PC-3 (cell line): ENCODE measurements around the gene SESN1. TPM values are rescaled to one million over a fixed set of nuclear protein-coding genes. Genes with fewer than 3 reads are reported as not detected.

Experiments
- ATAC-seq: fragments of 200-7000 bp; cut with Tn5 transposase; 2 replicates; pipeline ENCODE4 v1.9.1; 2020; ENCODE audit warnings: mild to moderate bottlenecking, moderate library complexity
- BruUV-seq: library from RNA; stranded (reverse); fragments of 400-500 nt; replicated peaks from 2 replicates; lab custom pipeline; 2021; lab: Mats Ljungman, UMichigan
- CTCF ChIA-PET: fragments of 300-600 bp; sonication (Branson Sonifier 250); formaldehyde crosslinking; loops from one replicate; lab custom pipeline; 2022; ENCODE audit warnings: antibody characterized with exemption; lab: Charles Lee
- POLR2A ChIA-PET: fragments of 300-600 bp; sonication (Branson Sonifier 250); formaldehyde crosslinking; loops from one replicate; lab custom pipeline; 2022; ENCODE audit warnings: antibody characterized with exemption; ENCODE audit not compliant: unreplicated experiment; lab: Charles Lee
- DNase-seq: peaks from one replicate; pipeline ENCODE4 v3.0.0-alpha.2; 2015
- H2AFZ ChIP-seq: fragments of 300-600 bp; sonication (generic); 2 replicates; pipeline ENCODE4 v1.6.0; 2016; ENCODE audit warnings: antibody characterized with exemption, low read length
- H3F3A ChIP-seq: fragments of 300-600 bp; sonication (generic); one replicate; pipeline ENCODE4 v1.6.0; 2017; ENCODE audit warnings: antibody characterized with exemption, low read length, control low read depth, mild to moderate bottlenecking; ENCODE audit not compliant: unreplicated experiment
- H3K27ac ChIP-seq: fragments of 300-600 bp; sonication (generic); 2 replicates; pipeline ENCODE4 v1.5.1; 2016; ENCODE audit warnings: mild to moderate bottlenecking, low read length
- H3K27me3 ChIP-seq: fragments of 300-600 bp; sonication (generic); 2 replicates; pipeline ENCODE4 v1.6.1; 2016; ENCODE audit warnings: low read length, mixed read lengths
- H3K36me3 ChIP-seq: fragments of 300-600 bp; sonication (generic); 2 replicates; pipeline ENCODE4 v1.6.1; 2016; ENCODE audit warnings: low read depth, mixed run types, low read length, mixed read lengths
- H3K4me1 ChIP-seq: fragments of 300-600 bp; sonication (generic); 2 replicates; pipeline ENCODE4 v1.5.1; 2016; ENCODE audit warnings: low read length; ENCODE audit not compliant: insufficient read depth
- H3K4me2 ChIP-seq: fragments of 300-600 bp; sonication (generic); 2 replicates; pipeline ENCODE4 v1.6.0; 2016; ENCODE audit warnings: low read length
- H3K4me3 ChIP-seq: fragments of 300-600 bp; sonication (generic); 2 replicates; pipeline ENCODE4 v1.5.1; 2016; ENCODE audit warnings: mild to moderate bottlenecking, low read length, mixed read lengths
- H3K79me2 ChIP-seq: fragments of 300-600 bp; sonication (generic); 2 replicates; pipeline ENCODE4 v1.6.1; 2017; ENCODE audit warnings: low read length, mixed read lengths
- H3K9ac ChIP-seq: fragments of 300-600 bp; sonication (generic); 2 replicates; pipeline ENCODE4 v1.6.0; 2016; ENCODE audit warnings: mild to moderate bottlenecking, low read length
- H3K9me2 ChIP-seq: fragments of 300-600 bp; sonication (generic); replicated peaks from 2 replicates; pipeline ENCODE4 v1.6.1; 2016; ENCODE audit warnings: mixed run types, low read length, mixed read lengths
- H3K9me3 ChIP-seq: fragments of 300-600 bp; sonication (generic); 2 replicates; pipeline ENCODE4 v1.6.1; 2016; ENCODE audit warnings: low read length, mixed read lengths
- H4K20me1 ChIP-seq: fragments of 300-600 bp; sonication (generic); 2 replicates; pipeline ENCODE4 v1.6.1; 2016; ENCODE audit warnings: low read length, mixed read lengths
- EZH2 ChIP-seq: fragments of 300-600 bp; sonication (generic); IDR thresholded peaks from one replicate; pipeline ENCODE4 v1.6.1; 2017; ENCODE audit warnings: antibody characterized with exemption, mild to moderate bottlenecking, low read length; ENCODE audit not compliant: unreplicated experiment
- EZH2phosphoT487 ChIP-seq: fragments of 300-600 bp; sonication (generic); IDR thresholded peaks from 2 replicates; pipeline ENCODE4 v1.6.1; 2018; ENCODE audit warnings: mild to moderate bottlenecking, antibody characterized with exemption, low read length, borderline replicate concordance
- intact Hi-C: fragments of 100-400 bp; cut with micrococcal nuclease; formaldehyde crosslinking; loops from 2 replicates; pipeline ENCODE4 v1.9.0; 2023
- total RNA-seq: library from RNA; depleted of rRNA; stranded (reverse); fragments of >200 nt; gene quantifications from 2 replicates; pipeline ENCODE4 v1.2.3, GENCODE V29; 2014
- TF ChIP-seq, protein P1 (sequence below): fragments of 300-600 bp; sonication (generic); conservative IDR thresholded peaks from 2 replicates; pipeline ENCODE4 v1.5.1; 2017; ENCODE audit warnings: antibody characterized with exemption, low read depth, mild to moderate bottlenecking, low read length

Gene SESN1
- total RNA-seq, 1 experiment from 2014 or later: 3.4 TPM

DNA sequence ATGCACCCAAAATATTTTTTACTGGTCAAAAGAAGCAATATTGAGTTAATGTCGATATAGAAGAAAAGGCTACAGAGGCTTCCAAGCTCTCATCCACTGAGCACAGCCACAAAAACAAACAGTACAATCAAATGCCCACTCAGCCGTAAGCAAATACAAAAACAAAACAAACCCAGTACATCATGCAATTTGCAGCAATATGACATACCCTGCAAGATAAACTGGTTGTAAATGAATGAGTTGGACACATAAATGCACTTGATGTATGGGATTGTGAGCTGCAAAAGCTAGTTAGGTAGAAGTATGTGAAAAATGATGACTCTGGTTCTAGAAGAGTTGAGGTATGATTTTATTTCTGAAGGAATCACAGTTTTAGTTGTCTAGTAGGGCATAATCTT is 83.9 kb downstream of the SESN1 start:
- H3K9me2 ChIP-seq: no peaks in the 10 kb centered on the region
- H3K27me3 ChIP-seq: no peaks in the 10 kb centered on the region
- no peak overlapping the region for H3K27ac ChIP-seq
- no peaks in the 10 kb centered on the region for H3K79me2 ChIP-seq
- BruUV-seq: no TSS peak
- ATAC-seq: peak; percentile 30
- peak overlapping the region; percentile 98; the same call in 1 of the 2 replicates for H3K4me2 ChIP-seq
- DNase-seq: peak; percentile 14
- POLR2A ChIA-PET: no interaction called here
- CTCF ChIA-PET: no interaction called here
- TF ChIP-seq, protein P1, sequence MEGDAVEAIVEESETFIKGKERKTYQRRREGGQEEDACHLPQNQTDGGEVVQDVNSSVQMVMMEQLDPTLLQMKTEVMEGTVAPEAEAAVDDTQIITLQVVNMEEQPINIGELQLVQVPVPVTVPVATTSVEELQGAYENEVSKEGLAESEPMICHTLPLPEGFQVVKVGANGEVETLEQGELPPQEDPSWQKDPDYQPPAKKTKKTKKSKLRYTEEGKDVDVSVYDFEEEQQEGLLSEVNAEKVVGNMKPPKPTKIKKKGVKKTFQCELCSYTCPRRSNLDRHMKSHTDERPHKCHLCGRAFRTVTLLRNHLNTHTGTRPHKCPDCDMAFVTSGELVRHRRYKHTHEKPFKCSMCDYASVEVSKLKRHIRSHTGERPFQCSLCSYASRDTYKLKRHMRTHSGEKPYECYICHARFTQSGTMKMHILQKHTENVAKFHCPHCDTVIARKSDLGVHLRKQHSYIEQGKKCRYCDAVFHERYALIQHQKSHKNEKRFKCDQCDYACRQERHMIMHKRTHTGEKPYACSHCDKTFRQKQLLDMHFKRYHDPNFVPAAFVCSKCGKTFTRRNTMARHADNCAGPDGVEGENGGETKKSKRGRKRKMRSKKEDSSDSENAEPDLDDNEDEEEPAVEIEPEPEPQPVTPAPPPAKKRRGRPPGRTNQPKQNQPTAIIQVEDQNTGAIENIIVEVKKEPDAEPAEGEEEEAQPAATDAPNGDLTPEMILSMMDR: no peak
- no peak overlapping the region for H3K9ac ChIP-seq
- no peaks in the 10 kb centered on the region for H4K20me1 ChIP-seq
- no peak overlapping the region for H2AFZ ChIP-seq
- H3K4me1 ChIP-seq: peaks cover 23% of the 10 kb centered on the region
- no peak overlapping the region for H3K4me3 ChIP-seq
- H3K36me3 ChIP-seq: no peaks in the 10 kb centered on the region
- intact Hi-C loops: no loop called here
- H3K9me3 ChIP-seq: no peaks in the 10 kb centered on the region
- H3F3A ChIP-seq: no peaks in the 10 kb centered on the region

- H3K4me2 ChIP-seq: peak overlapping the region; percentile 98
- H4K20me1 ChIP-seq: no peaks in the 10 kb centered on the region
- H3K27ac ChIP-seq: no peak overlapping the region
- ChIA-PET POLR2A (interaction anchor here (0.6 kb wide), 2 partner anchors 349 to 361 kb away, joined by 3 to 9 read pairs; no protein-coding TSS in a partner anchor), CTCF (interaction anchor here (0.6 kb wide), 1 partner anchor 12 kb away, joined by 4 read pairs; no protein-coding TSS in a partner anchor)
- intact Hi-C loops: no loop called here
- no peaks in the 10 kb centered on the region for H3K9me2 ChIP-seq
- no peak for DNase-seq
- no peaks in the 10 kb centered on the region for H3K36me3 ChIP-seq
- no TSS peak for BruUV-seq
- no peaks in the 10 kb centered on the region for H3K9me3 ChIP-seq
- peak overlapping the region; percentile 99 for H2AFZ ChIP-seq
- no peak for ATAC-seq
- H3K9ac ChIP-seq: peak overlapping the region; percentile 71
- no peaks in the 10 kb centered on the region for H3K27me3 ChIP-seq
- H3K4me3 ChIP-seq: peak overlapping the region; percentile 94
- TF ChIP-seq EZH2: no peak
- TF ChIP-seq, protein P1: no peak
- no peak for TF ChIP-seq EZH2phosphoT487
- no peaks in the 10 kb centered on the region for H3F3A ChIP-seq
- no peaks in the 10 kb centered on the region for H3K79me2 ChIP-seq
- H3K4me1 ChIP-seq: peaks cover 23% of the 10 kb centered on the region
These were observed 84.5 kb downstream of the SESN1 start for GRCh38 chr6:109009962-109010704.
